Activated naive CD8-positive, alpha-beta T cell treated with anti-CD3 and anti-CD28 coated beads, Interleukin-2, amount 10 ng/mL, durations not matched to agents 7 days and 5 days (primary cell): ENCODE results near the gene UQCRC2. TPM values are rescaled to one million over a fixed set of nuclear protein-coding genes. Genes with fewer than 3 reads are reported as not detected.
A peak's percentile ranks its signal among the peaks of the same experiment; 100 is the strongest.
"Not testable (repeated sequence)": the region's sequence is repeated elsewhere in the genome, so short reads cannot be mapped to it uniquely, and the experiment has no call there.

Experiments used
- ATAC-seq: fragments of 150-1000 bp; cut with Tn5 transposase; one replicate; pipeline ENCODE4 v1.10.0; 2021; ENCODE audit warnings: low read depth, moderate library complexity
- POLR2A ChIA-PET: fragments of 350-600 bp; sonication (Branson Sonifier 250); formaldehyde crosslinking; loops from one replicate; lab custom pipeline; 2021; ENCODE audit warnings: antibody characterized with exemption; lab: Charles Lee
- DNase-seq: peaks from one replicate; pipeline ENCODE4 v3.0.0; 2021
- H3K27ac Mint-ChIP-seq: one replicate; pipeline ENCODE4 v1.8.0; 2022; ENCODE audit warnings: mild to moderate bottlenecking, mixed read lengths
- H3K27me3 Mint-ChIP-seq: one replicate; pipeline ENCODE4 v1.8.0; 2022; ENCODE audit warnings: mild to moderate bottlenecking, moderate library complexity, mixed read lengths
- H3K36me3 Mint-ChIP-seq: one replicate; pipeline ENCODE4 v1.8.0; 2021; ENCODE audit warnings: mild to moderate bottlenecking, mixed read lengths
- H3K4me1 Mint-ChIP-seq: one replicate; pipeline ENCODE4 v1.8.0; 2021; ENCODE audit warnings: mixed read lengths
- H3K4me3 Mint-ChIP-seq: one replicate; pipeline ENCODE4 v1.8.0; 2022; ENCODE audit warnings: mild to moderate bottlenecking, moderate library complexity, mixed read lengths
- H3K9me3 Mint-ChIP-seq: one replicate; pipeline ENCODE4 v1.8.0; 2021; ENCODE audit warnings: mixed read lengths
- total RNA-seq, 2 experiments: library from RNA; stranded (reverse); gene quantifications; one replicate each; pipeline ENCODE4 v1.2.3, GENCODE V29; 2021

UQCRC2 gene
- total RNA-seq, 2 experiments from 2014 or later: 216 to 221 TPM

- H3K27ac Mint-ChIP-seq: no peak overlapping the region
- no peak for ATAC-seq
Measured at GRCh38 chr16:21989133-21989532, 36.0 kb downstream of the UQCRC2 start.

GRCh38 chr16:21989751-21990150 lies 36.6 kb downstream of the UQCRC2 start:
- Mint-ChIP-seq H3K4me1 (peaks cover 6% of the 10 kb centered on the region), H3K4me3 (no peak overlapping the region), H3K9me3 (no peaks in the 10 kb centered on the region), H3K36me3 (peaks cover 4% of the 10 kb centered on the region), H3K27ac (no peak overlapping the region), H3K27me3 (no peaks in the 10 kb centered on the region)
- POLR2A ChIA-PET: interaction anchor here (0.5 to 1.8 kb wide), 4 partner anchors 18 to 416 kb away, joined by 5 to 7 read pairs (median 6); partner anchors contain the start of gene MOSMO
- DNase-seq (no peak), ATAC-seq (no peak)

More at GRCh38 chr16:21989133-21989532, 36.0 kb downstream of the UQCRC2 start:
- POLR2A ChIA-PET: interaction anchor here (1.3 kb wide), 1 partner anchor 89 kb away, joined by 5 read pairs; no protein-coding TSS in a partner anchor
- H3K4me1 Mint-ChIP-seq: peaks cover 6% of the 10 kb centered on the region
- no peaks in the 10 kb centered on the region for H3K27me3 Mint-ChIP-seq
- no peaks in the 10 kb centered on the region for H3K9me3 Mint-ChIP-seq
- no peak for DNase-seq
- peaks cover 4% of the 10 kb centered on the region for H3K36me3 Mint-ChIP-seq
- no peak overlapping the region for H3K4me3 Mint-ChIP-seq

GRCh38 chr16:21990381-21990944 lies 37.3 kb downstream of the UQCRC2 start:
- no peaks in the 10 kb centered on the region for H3K9me3 Mint-ChIP-seq
- H3K27ac Mint-ChIP-seq: no peak overlapping the region
- peaks cover 6% of the 10 kb centered on the region for H3K4me1 Mint-ChIP-seq
- no peaks in the 10 kb centered on the region for H3K27me3 Mint-ChIP-seq
- ATAC-seq (no peak), DNase-seq (no peak)
- POLR2A ChIA-PET: interaction anchor here (0.5 to 1.8 kb wide), 5 partner anchors 17 to 417 kb away, joined by 4 to 7 read pairs (median 5); partner anchors contain the start of gene MOSMO
- H3K36me3 Mint-ChIP-seq: peaks cover 4% of the 10 kb centered on the region
- H3K4me3 Mint-ChIP-seq: no peak overlapping the region

GRCh38 chr16:21991621-21992020 lies 38.5 kb downstream of the UQCRC2 start:
- H3K27ac Mint-ChIP-seq: no peak overlapping the region
- no peak overlapping the region for H3K4me3 Mint-ChIP-seq
- H3K36me3 Mint-ChIP-seq: peaks cover 1% of the 10 kb centered on the region
- DNase-seq: no peak
- H3K27me3 Mint-ChIP-seq: no peaks in the 10 kb centered on the region
- peaks cover 6% of the 10 kb centered on the region for H3K4me1 Mint-ChIP-seq
- POLR2A ChIA-PET: no interaction called here
- no peak for ATAC-seq
- no peaks in the 10 kb centered on the region for H3K9me3 Mint-ChIP-seq

- Mint-ChIP-seq H3K4me1 (peaks cover 6% of the 10 kb centered on the region), H3K27me3 (no peaks in the 10 kb centered on the region), H3K9me3 (no peaks in the 10 kb centered on the region), H3K36me3 (no peaks in the 10 kb centered on the region), H3K27ac (no peak overlapping the region), H3K4me3 (no peak overlapping the region)
- POLR2A ChIA-PET: no interaction called here
- ATAC-seq (no peak), DNase-seq (no peak)
Measured at GRCh38 chr16:21994856-21995465, 41.8 kb downstream of the UQCRC2 start.

- no peak for ATAC-seq
- H3K4me3 Mint-ChIP-seq: no peak overlapping the region
- no peaks in the 10 kb centered on the region for H3K27me3 Mint-ChIP-seq
- no peak for DNase-seq
- no peaks in the 10 kb centered on the region for H3K36me3 Mint-ChIP-seq
- POLR2A ChIA-PET: no interaction called here
- H3K9me3 Mint-ChIP-seq: no peaks in the 10 kb centered on the region
- no peak overlapping the region for H3K27ac Mint-ChIP-seq
- H3K4me1 Mint-ChIP-seq: peaks cover 6% of the 10 kb centered on the region
Measured at GRCh38 chr16:21996923-21997696, 43.9 kb downstream of the UQCRC2 start.

GRCh38 chr16:21997697-21998480 lies 44.7 kb downstream of the UQCRC2 start:
- Mint-ChIP-seq H3K27ac (no peak overlapping the region), H3K4me1 (peaks cover 6% of the 10 kb centered on the region), H3K27me3 (no peaks in the 10 kb centered on the region), H3K9me3 (no peaks in the 10 kb centered on the region), H3K36me3 (no peaks in the 10 kb centered on the region), H3K4me3 (no peak overlapping the region)
- DNase-seq (no peak), ATAC-seq (no peak)
- POLR2A ChIA-PET: interaction anchor here (0.7 to 1.7 kb wide), 2 partner anchors 10 to 25 kb away, joined by 4 to 5 read pairs; partner anchors contain the start of gene MOSMO

GRCh38 chr16:22001591-22001990 lies 48.4 kb downstream of the UQCRC2 start:
- Mint-ChIP-seq H3K27me3 (no peaks in the 10 kb centered on the region), H3K4me1 (peaks cover 6% of the 10 kb centered on the region), H3K4me3 (no peak overlapping the region), H3K27ac (no peak overlapping the region), H3K36me3 (no peaks in the 10 kb centered on the region), H3K9me3 (no peaks in the 10 kb centered on the region)
- DNase-seq (no peak), ATAC-seq (no peak)
- POLR2A ChIA-PET: interaction anchor here (0.8 kb wide), 1 partner anchor 187 kb away, joined by 4 read pairs; no protein-coding TSS in a partner anchor

GRCh38 chr16:22002047-22002446 lies 48.9 kb downstream of the UQCRC2 start:
- not testable (repeated sequence) for ATAC-seq, H3K4me3 Mint-ChIP-seq, DNase-seq, H3K27ac Mint-ChIP-seq, H3K4me1 Mint-ChIP-seq, H3K27me3 Mint-ChIP-seq, H3K9me3 Mint-ChIP-seq, H3K36me3 Mint-ChIP-seq
- POLR2A ChIA-PET: interaction anchor here (0.8 to 1.0 kb wide), 3 partner anchors 76 to 187 kb away, joined by 4 to 10 read pairs (median 5); no protein-coding TSS in a partner anchor

- Mint-ChIP-seq H3K27me3 (no peaks in the 10 kb centered on the region), H3K27ac (no peak overlapping the region), H3K4me3 (no peak overlapping the region), H3K9me3 (no peaks in the 10 kb centered on the region), H3K4me1 (peaks cover 13% of the 10 kb centered on the region), H3K36me3 (peaks cover 2% of the 10 kb centered on the region)
- DNase-seq (no peak), ATAC-seq (no peak)
- POLR2A ChIA-PET: no interaction called here
Measured at GRCh38 chr16:22003195-22003594, 50.0 kb downstream of the UQCRC2 start.

GRCh38 chr16:22004341-22004740 lies 51.2 kb downstream of the UQCRC2 start:
- no peak for DNase-seq
- H3K27me3 Mint-ChIP-seq: no peaks in the 10 kb centered on the region
- H3K36me3 Mint-ChIP-seq: peaks cover 2% of the 10 kb centered on the region
- POLR2A ChIA-PET: no interaction called here
- H3K27ac Mint-ChIP-seq: no peak overlapping the region
- H3K9me3 Mint-ChIP-seq: no peaks in the 10 kb centered on the region
- no peak for ATAC-seq
- peaks cover 15% of the 10 kb centered on the region for H3K4me1 Mint-ChIP-seq
- H3K4me3 Mint-ChIP-seq: no peak overlapping the region

- no peak for DNase-seq
- no peak for ATAC-seq
- POLR2A ChIA-PET: no interaction called here
- Mint-ChIP-seq H3K36me3 (peaks cover 2% of the 10 kb centered on the region), H3K27me3 (no peaks in the 10 kb centered on the region), H3K4me3 (no peak overlapping the region), H3K4me1 (peaks cover 18% of the 10 kb centered on the region), H3K9me3 (no peaks in the 10 kb centered on the region), H3K27ac (no peak overlapping the region)
Measured at GRCh38 chr16:22005746-22006145, 52.6 kb downstream of the UQCRC2 start.

GRCh38 chr16:22006636-22007035 lies 53.5 kb downstream of the UQCRC2 start:
- Mint-ChIP-seq H3K4me1 (peaks cover 18% of the 10 kb centered on the region), H3K36me3 (peaks cover 2% of the 10 kb centered on the region), H3K27me3 (no peaks in the 10 kb centered on the region), H3K9me3 (no peaks in the 10 kb centered on the region), H3K27ac (no peak overlapping the region), H3K4me3 (peak overlapping the region; percentile 85)
- POLR2A ChIA-PET: interaction anchor here (1.3 kb wide), 1 partner anchor 53 kb away, joined by 4 read pairs; the partner anchor contains the start of gene UQCRC2
- ATAC-seq (no peak), DNase-seq (no peak)
